Fibroblast of villous mesenchyme (primary cell): ENCODE measurements around the gene PBX1. TPM values are rescaled to one million over a fixed set of nuclear protein-coding genes. Genes with fewer than 3 reads are reported as not detected.

Experiments used
- DNase-seq: peaks from one replicate; pipeline ENCODE4 v3.0.0-alpha.2; 2010; ENCODE audit warnings: low read depth
- H3K4me3 ChIP-seq: 2 replicates; pipeline ENCODE4 v1.5.1; 2011; ENCODE audit warnings: low read depth, mild to moderate bottlenecking, low read length
- CTCF ChIP-seq: IDR thresholded peaks from 2 replicates; pipeline ENCODE4 v1.5.1; 2012; ENCODE audit warnings: low read depth, mild to moderate bottlenecking, low read length; ENCODE audit not compliant: insufficient read depth
- total RNA-seq: library from RNA; depleted of rRNA; stranded (reverse); fragments of >200 nt; gene quantifications from 2 replicates; pipeline ENCODE4 v1.2.3, GENCODE V29; 2012

The PBX1 gene
- total RNA-seq, 1 donor: 67.4 TPM

DNA sequence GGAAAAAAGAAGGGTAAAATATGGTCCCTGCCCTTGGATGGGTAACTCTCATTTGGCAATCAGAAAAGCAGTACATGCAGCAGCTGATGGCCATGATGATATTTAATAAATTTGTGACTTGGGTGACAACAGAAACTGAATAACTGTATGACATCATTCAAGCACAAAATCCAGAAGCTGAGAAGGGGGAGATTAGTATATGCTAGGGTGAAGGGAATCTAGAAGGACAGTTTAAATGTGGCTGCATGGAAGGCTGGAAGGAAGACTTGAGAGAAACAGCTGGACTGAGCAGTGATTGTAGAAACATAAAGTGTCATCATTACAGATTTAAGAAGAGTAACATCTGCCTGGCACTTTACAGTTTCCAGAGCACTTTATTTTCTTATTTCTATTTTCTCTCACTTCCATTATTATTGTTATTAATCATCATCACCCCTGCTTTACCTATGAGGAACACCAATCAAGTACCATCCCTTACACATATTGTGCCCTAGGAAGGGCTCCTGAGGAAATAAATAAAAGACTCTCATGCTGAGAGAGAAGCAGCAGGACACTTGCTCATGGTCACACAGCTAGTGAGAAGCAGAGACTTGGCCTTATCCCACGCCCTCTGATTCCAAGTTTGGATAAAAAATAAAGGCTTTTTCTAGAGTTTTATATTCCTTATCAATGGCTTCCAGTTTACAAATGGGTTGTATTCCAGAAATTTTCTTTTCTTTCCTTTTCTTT is 207.2 kb downstream of the PBX1 start:
- peak; percentile 62 for DNase-seq
- TF ChIP-seq CTCF: no peak
- H3K4me3 ChIP-seq: no peak overlapping the region

DNA sequence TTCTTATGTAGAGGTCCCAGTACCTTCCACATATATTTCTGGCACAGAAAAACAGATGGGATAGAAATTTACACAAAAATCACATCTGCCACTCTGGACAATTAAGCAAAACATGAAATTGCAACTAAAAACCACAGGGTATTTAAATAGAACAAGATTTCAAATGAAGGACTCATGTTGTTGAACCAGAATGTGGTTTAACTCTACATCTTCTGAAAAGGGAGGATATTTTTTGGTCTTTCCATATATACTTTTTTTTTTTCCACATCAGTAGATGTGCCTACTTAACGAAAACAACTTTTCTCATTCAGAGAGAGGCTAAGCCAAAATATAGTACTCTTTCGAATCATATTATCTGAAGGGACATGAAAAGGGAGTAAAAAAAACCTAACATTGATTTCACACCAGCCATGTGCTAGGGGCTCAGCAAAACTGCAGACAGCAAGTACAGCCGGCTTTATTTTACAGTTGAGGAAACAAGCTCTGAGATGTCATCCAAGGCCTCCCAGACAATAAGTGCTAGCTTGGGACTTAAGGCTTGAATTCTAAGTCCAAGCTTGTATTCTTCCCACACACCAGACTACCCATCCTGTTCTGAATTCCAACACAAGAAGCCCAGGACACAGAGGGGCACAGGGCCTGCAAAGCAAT is 208.9 kb downstream of the PBX1 start:
- peak; percentile 58 for DNase-seq
- TF ChIP-seq CTCF: no peak
- H3K4me3 ChIP-seq: no peak overlapping the region

DNA sequence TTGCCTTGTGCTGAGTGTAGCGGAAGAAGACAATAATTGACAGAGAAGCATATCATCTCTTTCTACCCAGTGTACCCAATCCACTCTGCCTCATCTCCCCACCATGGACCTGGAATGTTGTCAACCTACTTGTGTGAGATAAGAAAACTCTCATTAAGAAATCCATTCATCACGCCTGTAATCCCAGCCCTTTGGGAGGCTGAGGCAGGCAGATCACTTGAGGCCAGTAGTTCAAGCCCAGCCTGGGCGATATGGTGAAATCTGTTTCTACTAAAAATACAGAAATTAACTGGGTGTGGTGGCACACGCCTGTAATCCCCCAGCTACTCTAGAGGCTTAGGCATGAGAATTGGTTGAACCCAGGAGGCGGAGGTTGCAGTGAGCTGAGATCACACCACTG is 209.6 kb downstream of the PBX1 start:
- TF ChIP-seq CTCF: no peak
- DNase-seq: no peak
- H3K4me3 ChIP-seq: no peak overlapping the region

DNA sequence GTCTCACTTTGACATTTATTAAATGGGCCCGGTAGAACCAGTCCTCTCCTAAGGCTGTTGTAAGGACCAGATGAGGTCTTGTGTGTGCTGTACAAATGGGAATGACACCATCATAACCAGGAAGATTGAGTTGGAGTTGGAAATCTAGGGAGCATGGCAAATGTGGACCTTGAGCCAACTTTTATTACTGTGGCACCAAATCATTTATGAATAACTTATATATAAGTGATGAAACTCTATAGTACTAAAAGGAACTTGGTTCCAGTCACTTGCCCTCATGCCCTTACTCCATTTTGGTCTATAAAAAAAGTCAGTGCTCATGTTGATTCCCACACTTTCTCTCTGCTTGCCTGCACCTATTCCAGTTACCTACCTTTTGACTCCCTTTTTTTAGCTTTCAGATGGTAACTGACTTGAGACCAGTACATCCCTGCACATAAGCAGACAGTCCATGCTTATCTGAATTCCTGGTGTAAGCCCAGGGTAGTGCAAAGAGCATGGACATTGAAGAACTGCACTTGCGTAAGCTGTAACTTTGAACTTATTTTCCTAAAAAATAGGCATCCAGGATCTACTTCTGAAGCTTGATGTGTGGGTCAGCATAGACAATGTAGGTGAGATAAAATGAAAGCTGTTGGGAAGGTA is 210.6 kb downstream of the PBX1 start:
- no peak overlapping the region for H3K4me3 ChIP-seq
- no peak for TF ChIP-seq CTCF
- DNase-seq: no peak

DNA sequence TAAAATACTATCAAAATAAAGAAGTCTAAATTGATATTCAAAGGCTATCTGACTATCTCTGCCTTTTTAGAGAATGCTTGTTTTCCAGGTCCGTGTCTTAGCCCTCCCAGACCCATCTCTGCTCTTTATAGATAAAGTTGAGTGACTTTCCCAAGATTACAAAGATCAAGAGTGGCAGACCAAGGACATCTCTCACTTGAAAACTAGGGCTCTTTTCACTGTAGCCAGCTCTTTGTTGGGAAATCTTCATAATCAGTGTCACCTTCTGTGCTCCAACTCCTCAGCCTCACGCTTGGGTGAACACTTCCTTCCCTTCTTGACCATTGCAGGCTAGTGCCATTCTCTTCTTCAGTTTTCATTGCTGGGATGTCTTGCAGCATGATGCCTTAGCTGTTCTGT is 211.1 kb downstream of the PBX1 start:
- no peak for TF ChIP-seq CTCF
- no peak overlapping the region for H3K4me3 ChIP-seq
- DNase-seq: no peak

DNA sequence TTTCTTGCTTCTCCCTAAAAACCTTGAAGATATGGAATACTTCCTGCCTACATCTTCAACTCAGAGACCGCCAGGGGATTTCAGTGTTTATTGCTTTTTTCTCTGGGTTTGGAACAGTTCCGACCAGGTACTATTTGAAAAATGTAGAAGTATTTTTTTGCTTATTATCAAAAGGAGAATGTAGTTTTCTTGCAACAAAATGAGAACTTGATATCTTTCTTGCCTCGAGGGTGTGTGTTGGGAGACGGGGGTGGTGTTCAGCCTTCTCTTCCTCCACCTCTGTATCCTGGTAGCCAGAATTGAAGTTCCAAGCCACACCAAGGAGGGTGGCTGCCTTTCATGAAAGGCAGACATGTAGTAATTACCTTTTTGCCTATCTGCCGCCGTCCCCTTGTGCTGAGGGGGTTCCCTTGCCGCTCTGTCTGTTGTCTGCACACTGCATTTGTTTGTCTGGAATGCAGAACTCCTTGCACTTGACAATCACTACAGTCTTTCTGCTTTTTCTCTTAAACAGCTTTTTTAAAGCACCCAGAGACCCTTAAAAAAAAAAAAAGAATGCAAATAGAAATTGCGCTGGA is 212.1 kb downstream of the PBX1 start:
- no peak for TF ChIP-seq CTCF
- H3K4me3 ChIP-seq: no peak overlapping the region
- DNase-seq: no peak
